ENCODE results near the gene GHR. TPM values are rescaled to one million over a fixed set of nuclear protein-coding genes. Genes with fewer than 3 reads are reported as not detected.

The GHR gene
- total RNA-seq, 1 donor from 2014 or later = 19.5 TPM

DNA sequence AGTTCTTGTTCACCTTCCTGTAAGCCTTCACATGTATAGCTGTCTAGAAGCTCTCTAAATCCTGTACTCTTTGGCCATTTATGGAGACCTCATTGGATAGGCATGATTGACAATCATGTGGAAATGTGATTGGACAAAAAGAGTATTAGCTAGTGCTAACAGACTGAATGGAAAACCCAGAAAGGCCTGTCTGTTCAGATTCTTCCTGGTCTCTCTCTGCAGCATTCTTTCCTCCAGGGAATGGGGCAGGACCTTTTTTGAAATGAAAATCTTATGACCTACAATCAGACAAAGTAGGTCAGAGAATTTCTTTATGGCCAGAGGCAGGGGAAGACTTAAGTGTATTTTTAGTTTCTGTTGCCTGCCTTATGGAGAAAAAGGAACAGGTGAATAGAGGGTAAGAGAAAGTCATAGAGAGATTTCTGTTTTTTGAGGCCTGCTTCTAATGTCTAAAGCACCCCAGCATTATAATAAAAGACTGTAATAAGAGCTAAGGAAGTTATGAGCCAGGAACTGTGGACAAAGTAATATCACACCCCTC lies 181.0 kb downstream of the GHR start:
- DNase-seq (ENCODE audit: low spot score) = peak; percentile 35

- no peak for DNase-seq (ENCODE audit: low spot score)
Measured at GRCh38 chr5:42605490-42605889, 182.3 kb downstream of the GHR start.

- DNase-seq (ENCODE audit: low spot score) = no peak
Measured at GRCh38 chr5:42606464-42606869, 183.2 kb downstream of the GHR start.

GRCh38 chr5:42611437-42611836 lies 188.2 kb downstream of the GHR start:
- DNase-seq (ENCODE audit: low spot score) = no peak

- DNase-seq (ENCODE audit: low spot score) = no peak
Measured at GRCh38 chr5:42612750-42613366, 189.6 kb downstream of the GHR start.

- no peak for DNase-seq (ENCODE audit: low spot score)
Measured at GRCh38 chr5:42614509-42614908, 191.3 kb downstream of the GHR start.

DNA sequence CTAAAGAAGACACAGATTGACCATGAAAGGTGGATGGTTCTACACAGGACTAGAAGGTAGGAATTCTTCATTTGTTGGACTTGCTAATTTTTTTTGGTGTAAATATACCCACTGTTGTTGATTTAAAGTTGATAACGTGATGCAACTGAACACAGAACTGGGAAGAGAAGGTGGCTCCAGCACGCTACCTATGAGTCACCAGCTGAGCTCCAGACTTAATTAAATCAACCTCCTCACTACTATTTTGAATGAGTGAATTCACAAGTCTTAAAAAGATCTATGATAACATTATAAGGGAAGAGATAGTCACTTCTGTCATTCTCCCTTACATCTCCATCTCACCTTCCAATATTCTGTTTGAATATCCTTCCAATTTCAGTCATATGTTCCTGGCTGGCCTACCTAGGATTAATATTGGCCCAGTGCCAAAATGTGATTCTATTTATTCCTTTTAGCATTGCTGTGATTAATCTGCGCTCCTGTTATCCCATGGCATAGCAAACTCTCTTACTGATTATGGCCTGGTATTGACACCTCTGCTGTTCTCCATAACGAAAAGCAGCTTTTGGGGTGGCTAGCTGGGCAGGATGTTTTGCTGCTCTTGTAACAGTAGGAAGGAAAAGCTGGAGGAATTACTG lies 197.5 kb downstream of the GHR start:
- no peak for DNase-seq (ENCODE audit: low spot score)

GRCh38 chr5:42621242-42621641 lies 198.0 kb downstream of the GHR start:
- no peak for DNase-seq (ENCODE audit: low spot score)

DNA sequence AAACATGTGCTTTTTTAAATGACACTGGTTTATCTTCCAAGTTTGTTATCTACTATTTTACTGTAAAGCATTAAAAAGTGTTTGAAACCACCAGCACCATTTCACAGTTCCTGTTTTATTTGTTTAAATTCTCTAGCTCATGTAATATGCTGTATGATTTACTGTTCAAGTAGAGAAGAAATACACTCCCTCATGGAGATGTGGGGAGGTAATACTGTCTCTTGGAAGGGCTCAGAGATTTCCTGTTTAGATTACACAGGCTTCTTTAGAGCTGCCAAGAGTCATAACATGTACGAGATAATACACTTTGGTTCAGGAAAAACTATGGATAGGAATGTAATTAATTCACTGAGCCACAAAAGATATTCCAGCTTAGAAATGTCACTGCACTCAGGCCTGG lies 198.4 kb downstream of the GHR start:
- DNase-seq (ENCODE audit: low spot score) = peak; percentile 62

- DNase-seq (ENCODE audit: low spot score) = no peak
Measured at GRCh38 chr5:42624912-42625311, 201.7 kb downstream of the GHR start.

- no peak for DNase-seq (ENCODE audit: low spot score)
Measured at GRCh38 chr5:42626462-42626861, 203.2 kb downstream of the GHR start.

GRCh38 chr5:42628821-42629220 lies 205.6 kb downstream of the GHR start:
- no peak for DNase-seq (ENCODE audit: low spot score)

GRCh38 chr5:42629284-42629683 lies 206.0 kb downstream of the GHR start:
- no peak for DNase-seq (ENCODE audit: low spot score)

GRCh38 chr5:42631241-42631640 lies 208.0 kb downstream of the GHR start:
- DNase-seq (ENCODE audit: low spot score) = no peak

DNA sequence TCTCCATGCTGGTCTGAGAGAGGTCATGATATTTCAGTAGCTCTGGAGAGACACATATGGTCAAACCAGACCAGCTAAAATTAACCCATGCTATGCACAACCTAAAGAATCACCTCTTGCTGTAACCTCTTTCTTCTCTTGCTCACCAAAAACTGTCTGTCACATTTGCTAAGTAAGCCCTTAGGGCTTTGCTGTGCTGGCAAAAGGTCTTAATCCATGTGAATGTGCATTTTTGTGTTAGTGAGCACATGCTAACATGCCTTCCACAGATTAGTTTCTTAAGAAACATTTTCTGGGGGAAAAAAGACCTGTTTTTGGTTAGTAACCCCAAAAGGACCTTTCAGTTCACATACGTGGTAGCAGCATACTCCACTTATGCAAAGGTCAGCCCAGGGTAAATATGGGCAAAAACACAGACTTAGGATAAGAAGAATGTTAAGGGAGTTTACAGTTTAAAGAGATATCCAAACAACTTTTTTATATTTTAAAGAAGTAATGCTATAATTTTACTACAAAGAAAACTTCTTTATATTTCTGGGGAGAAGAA lies 209.2 kb downstream of the GHR start:
- peak; percentile 61 for DNase-seq (ENCODE audit: low spot score)

- no peak for DNase-seq (ENCODE audit: low spot score)
Measured at GRCh38 chr5:42634575-42634974, 211.3 kb downstream of the GHR start.

DNA sequence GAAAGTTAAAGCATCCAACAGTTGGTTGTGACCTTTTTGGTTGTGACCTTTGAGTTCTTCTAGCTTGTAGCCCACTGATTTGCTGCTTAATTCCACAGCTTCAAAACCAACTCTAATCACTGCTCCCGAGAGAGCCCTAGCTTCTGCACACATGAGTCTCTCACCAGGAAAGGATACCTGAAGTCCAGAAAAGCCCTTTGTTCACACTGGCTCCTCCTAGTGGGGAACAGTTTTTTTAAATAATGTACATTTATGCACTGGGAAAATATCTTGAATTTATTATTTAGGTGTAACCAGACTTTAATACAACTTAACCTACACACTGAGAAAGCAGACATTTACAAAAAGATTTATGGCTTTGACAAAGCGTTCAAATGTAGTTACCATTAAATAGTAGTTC lies 213.2 kb downstream of the GHR start:
- no peak for DNase-seq (ENCODE audit: low spot score)

- DNase-seq (ENCODE audit: low spot score) = no peak
Measured at GRCh38 chr5:42636946-42637345, 213.7 kb downstream of the GHR start.

GRCh38 chr5:42638972-42639371 lies 215.7 kb downstream of the GHR start:
- no peak for DNase-seq (ENCODE audit: low spot score)

DNA sequence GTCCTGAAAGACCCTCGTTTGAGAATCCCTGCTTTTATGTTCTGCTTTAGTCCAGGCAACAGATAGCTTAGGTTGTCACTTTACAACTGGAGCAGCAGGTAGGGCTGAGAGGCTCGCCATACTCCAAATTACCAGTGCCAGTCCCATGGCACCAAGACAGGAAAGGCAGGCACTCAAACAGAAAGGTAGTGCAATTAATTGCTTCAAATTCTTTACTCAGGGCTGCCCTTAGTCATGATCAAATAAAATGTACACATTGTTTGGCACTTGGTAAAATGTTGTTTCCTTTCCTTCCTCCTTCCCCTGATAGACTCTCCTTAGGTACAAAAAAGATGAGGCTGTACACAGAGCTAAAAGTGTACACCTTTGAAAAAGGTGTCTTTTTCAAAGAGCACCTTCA lies 217.6 kb downstream of the GHR start:
- DNase-seq (ENCODE audit: low spot score) = no peak

GRCh38 chr5:42641336-42642005 lies 218.2 kb downstream of the GHR start:
- DNase-seq (ENCODE audit: low spot score) = no peak

GRCh38 chr5:42642006-42642405 lies 218.8 kb downstream of the GHR start:
- DNase-seq (ENCODE audit: low spot score) = no peak

DNA sequence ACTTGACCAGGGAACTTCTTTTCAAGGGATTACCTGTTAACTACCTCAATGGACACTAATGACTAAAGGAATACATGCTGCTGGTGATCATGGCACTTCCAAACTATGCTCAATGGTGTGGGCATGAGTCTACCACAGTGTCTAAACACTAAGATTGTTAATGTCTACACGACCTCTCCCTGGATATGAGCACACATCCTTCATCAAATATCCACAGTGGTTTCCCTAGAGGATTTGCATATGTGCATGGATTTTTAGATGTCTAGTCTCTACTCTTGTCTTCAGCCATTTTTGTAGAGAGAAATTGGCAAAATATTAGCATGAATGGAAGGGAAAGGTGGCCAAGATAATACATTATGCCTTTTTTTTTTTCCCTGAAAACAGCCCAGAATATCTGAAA lies 220.1 kb downstream of the GHR start:
- no peak for DNase-seq (ENCODE audit: low spot score)
